ENCODE measurements around the gene FAM170B. TPM values are rescaled to one million over a fixed set of nuclear protein-coding genes. Genes with fewer than 3 reads are reported as not detected.

The FAM170B gene
- total and polyA plus RNA-seq, 2 experiments from 2014 or later: not detected

GRCh38 chr10:49166484-49167400, 32.9 kb upstream of the FAM170B start:
- no peaks in the 10 kb centered on the region for H3K27me3 ChIP-seq (ENCODE audit: insufficient read depth)
- no peak overlapping the region for H2AFZ ChIP-seq
- no peaks in the 10 kb centered on the region for H3K36me3 ChIP-seq (ENCODE audit: insufficient read depth)
- peaks cover 1% of the 10 kb centered on the region for H3K27me3 Mint-ChIP-seq (ENCODE audit: insufficient read depth, low read depth, poor library complexity)
- TF ChIP-seq CTCF (conservative IDR thresholded peaks at IDR 0.05; ENCODE audit: low read depth in 2 of 2) (no peak), NANOG (IDR thresholded peaks at IDR 0.05; ENCODE audit: borderline replicate concordance) (no peak), ZNF331 (CRISPR knock-in tag; IDR thresholded peaks at IDR 0.05; ENCODE audit: low read depth) (no peak), REST (IDR thresholded peaks at IDR 0.05; ENCODE audit: unreplicated experiment) (no peak), JUNB (IDR thresholded peaks at IDR 0.05; ENCODE audit: unreplicated experiment) (no peak), ZNF114 (CRISPR knock-in tag; IDR thresholded peaks at IDR 0.05) (no peak), ETS1 (IDR thresholded peaks at IDR 0.05) (no peak), CREB1 (CRISPR knock-in tag; IDR thresholded peaks at IDR 0.05; ENCODE audit: low read depth) (no peak), EZH2 (IDR thresholded peaks at IDR 0.05; ENCODE audit: low read depth, unreplicated experiment) (no peak), EZH2phosphoT487 (IDR thresholded peaks at IDR 0.05; ENCODE audit: unreplicated experiment) (no peak), POLR2AphosphoS5 (IDR thresholded peaks at IDR 0.05; ENCODE audit: low read depth) (no peak), STAT1 (IDR thresholded peaks at IDR 0.05; ENCODE audit: unreplicated experiment) (no peak)
- TF ChIP-seq, protein P1, sequence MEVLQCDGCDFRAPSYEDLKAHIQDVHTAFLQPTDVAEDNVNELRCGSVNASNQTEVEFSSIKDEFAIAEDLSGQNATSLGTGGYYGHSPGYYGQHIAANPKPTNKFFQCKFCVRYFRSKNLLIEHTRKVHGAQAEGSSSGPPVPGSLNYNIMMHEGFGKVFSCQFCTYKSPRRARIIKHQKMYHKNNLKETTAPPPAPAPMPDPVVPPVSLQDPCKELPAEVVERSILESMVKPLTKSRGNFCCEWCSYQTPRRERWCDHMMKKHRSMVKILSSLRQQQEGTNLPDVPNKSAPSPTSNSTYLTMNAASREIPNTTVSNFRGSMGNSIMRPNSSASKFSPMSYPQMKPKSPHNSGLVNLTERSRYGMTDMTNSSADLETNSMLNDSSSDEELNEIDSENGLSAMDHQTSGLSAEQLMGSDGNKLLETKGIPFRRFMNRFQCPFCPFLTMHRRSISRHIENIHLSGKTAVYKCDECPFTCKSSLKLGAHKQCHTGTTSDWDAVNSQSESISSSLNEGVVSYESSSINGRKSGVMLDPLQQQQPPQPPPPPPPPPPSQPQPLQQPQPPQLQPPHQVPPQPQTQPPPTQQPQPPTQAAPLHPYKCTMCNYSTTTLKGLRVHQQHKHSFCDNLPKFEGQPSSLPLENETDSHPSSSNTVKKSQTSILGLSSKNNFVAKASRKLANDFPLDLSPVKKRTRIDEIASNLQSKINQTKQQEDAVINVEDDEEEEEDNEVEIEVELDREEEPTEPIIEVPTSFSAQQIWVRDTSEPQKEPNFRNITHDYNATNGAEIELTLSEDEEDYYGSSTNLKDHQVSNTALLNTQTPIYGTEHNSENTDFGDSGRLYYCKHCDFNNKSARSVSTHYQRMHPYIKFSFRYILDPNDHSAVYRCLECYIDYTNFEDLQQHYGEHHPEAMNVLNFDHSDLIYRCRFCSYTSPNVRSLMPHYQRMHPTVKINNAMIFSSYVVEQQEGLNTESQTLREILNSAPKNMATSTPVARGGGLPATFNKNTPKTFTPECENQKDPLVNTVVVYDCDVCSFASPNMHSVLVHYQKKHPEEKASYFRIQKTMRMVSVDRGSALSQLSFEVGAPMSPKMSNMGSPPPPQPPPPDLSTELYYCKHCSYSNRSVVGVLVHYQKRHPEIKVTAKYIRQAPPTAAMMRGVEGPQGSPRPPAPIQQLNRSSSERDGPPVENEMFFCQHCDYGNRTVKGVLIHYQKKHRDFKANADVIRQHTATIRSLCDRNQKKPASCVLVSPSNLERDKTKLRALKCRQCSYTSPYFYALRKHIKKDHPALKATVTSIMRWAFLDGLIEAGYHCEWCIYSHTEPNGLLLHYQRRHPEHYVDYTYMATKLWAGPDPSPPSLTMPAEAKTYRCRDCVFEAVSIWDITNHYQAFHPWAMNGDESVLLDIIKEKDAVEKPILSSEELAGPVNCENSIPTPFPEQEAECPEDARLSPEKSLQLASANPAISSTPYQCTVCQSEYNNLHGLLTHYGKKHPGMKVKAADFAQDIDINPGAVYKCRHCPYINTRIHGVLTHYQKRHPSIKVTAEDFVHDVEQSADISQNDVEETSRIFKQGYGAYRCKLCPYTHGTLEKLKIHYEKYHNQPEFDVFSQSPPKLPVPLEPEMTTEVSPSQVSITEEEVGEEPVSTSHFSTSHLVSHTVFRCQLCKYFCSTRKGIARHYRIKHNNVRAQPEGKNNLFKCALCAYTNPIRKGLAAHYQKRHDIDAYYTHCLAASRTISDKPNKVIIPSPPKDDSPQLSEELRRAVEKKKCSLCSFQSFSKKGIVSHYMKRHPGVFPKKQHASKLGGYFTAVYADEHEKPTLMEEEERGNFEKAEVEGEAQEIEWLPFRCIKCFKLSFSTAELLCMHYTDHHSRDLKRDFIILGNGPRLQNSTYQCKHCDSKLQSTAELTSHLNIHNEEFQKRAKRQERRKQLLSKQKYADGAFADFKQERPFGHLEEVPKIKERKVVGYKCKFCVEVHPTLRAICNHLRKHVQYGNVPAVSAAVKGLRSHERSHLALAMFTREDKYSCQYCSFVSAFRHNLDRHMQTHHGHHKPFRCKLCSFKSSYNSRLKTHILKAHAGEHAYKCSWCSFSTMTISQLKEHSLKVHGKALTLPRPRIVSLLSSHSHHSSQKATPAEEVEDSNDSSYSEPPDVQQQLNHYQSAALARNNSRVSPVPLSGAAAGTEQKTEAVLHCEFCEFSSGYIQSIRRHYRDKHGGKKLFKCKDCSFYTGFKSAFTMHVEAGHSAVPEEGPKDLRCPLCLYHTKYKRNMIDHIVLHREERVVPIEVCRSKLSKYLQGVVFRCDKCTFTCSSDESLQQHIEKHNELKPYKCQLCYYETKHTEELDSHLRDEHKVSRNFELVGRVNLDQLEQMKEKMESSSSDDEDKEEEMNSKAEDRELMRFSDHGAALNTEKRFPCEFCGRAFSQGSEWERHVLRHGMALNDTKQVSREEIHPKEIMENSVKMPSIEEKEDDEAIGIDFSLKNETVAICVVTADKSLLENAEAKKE (CRISPR knock-in tag; IDR thresholded peaks at IDR 0.05): no peak
- DNase-seq (ENCODE audit: low spot score) (no peak), ATAC-seq (no peak)
- no peak overlapping the region for H3K4me2 ChIP-seq
- H3K36me3 Mint-ChIP-seq (ENCODE audit: low read depth): no peaks in the 10 kb centered on the region
- H3K9me2 ChIP-seq (ENCODE audit: insufficient read depth): no peaks in the 10 kb centered on the region
- peaks cover 11% of the 10 kb centered on the region for H3K4me1 Mint-ChIP-seq
- H3F3A ChIP-seq (replicated peaks; ENCODE audit: low read depth): no peaks in the 10 kb centered on the region
- no peak overlapping the region for H3K4me3 ChIP-seq
- H3K79me2 ChIP-seq (replicated peaks; ENCODE audit: insufficient read depth): no peaks in the 10 kb centered on the region
- H4K20me1 ChIP-seq (replicated peaks; ENCODE audit: insufficient read depth): no peaks in the 10 kb centered on the region
- H3K4me1 ChIP-seq (ENCODE audit: insufficient read depth): no peaks in the 10 kb centered on the region
- no peak overlapping the region for H3K4me3 Mint-ChIP-seq
- no peak overlapping the region for H3K27ac ChIP-seq (ENCODE audit: low read depth)
- no peak overlapping the region for H3K27ac Mint-ChIP-seq
- no peaks in the 10 kb centered on the region for H3K9me3 Mint-ChIP-seq
